ENCODE results near the gene GARIN5B.

GRCh38 chr19:55408533-55408872, 45.4 kb upstream of the GARIN5B start:
- TF ChIP-seq EZH2 (IDR thresholded peaks at IDR 0.05; ENCODE audit: borderline replicate concordance, low read depth, low read length, poor library complexity, severe bottlenecking) (no peak), CTCF (conservative IDR thresholded peaks at IDR 0.05; ENCODE audit: low read depth, low read length) (no peak)
